Measurements from ENCODE around the gene HNRNPUL2. TPM values are rescaled to one million over a fixed set of nuclear protein-coding genes. Genes with fewer than 3 reads are reported as not detected.

The HNRNPUL2 gene
- total and polyA plus RNA-seq, 9 of the 15 experiments (the other 6 are each of a cell fraction or from before 2014, with no cell fraction given) = 0.89 to 44.3 (median 15.2) TPM

DNA sequence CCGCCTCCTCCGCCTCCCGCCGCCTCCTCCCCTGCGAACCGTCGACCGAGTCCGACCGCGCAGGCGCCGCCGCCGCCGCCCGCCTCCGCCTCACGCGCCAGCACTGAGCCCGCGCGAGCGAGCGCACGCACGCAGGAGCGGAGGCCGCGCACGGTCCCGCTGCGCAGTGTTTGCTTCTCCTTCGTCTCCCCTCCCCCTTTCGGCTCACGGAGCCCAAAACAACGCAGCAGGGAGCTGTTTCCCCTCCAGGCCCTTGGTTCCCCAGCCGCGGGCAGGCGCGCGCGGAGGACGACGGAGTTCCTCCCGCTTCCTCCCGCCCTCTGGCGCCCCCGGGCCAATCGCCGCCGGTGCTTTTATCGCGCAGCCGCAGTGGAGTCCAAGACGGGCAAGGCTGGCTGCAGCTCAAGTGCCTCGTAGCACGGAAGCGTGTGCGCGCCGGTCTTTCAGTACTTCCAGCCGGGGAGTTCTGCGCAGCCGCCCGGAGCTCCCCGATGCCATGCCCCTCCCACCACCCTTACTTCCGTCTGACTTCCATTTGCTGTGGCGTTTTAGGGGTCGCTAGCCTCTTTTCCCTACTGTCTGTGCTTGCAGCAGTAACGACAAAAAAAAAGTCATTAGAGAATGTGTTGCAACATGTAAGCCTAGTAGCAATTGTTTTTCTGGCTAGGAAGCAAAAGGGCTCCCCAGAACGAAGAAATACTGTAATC is at the start of gene HNRNPUL2 (continued):
- TF ChIP-seq AFF1 (IDR thresholded peaks at IDR 0.05; ENCODE audit: low read depth in 1 of 2, partially characterized antibody in 2 of 2) (no peak), HMGN3 (IDR thresholded peaks at IDR 0.05; ENCODE audit: borderline replicate concordance, extremely low read depth, insufficient read length, low read depth, low read length) (peak; percentile 87), MTA3 (IDR thresholded peaks at IDR 0.05; ENCODE audit: borderline replicate concordance) (peak; percentile 88; the same call in 1 of the 2 replicates), MEF2D (tag; conservative IDR thresholded peaks at IDR 0.05; ENCODE audit: low read depth) (no peak), TAF1 (IDR thresholded peaks at IDR 0.05; ENCODE audit: control insufficient read depth, extremely low read depth, insufficient read depth, low read length, severe bottlenecking) (peak; percentile 73), ASH1L (IDR thresholded peaks at IDR 0.05; ENCODE audit: borderline replicate concordance, low read depth, partially characterized antibody) (no peak), MEIS2 (IDR thresholded peaks at IDR 0.05; ENCODE audit: partially characterized antibody) (peak; percentile 89), DIDO1 (tag; IDR thresholded peaks at IDR 0.05; ENCODE audit: low read depth) (no peak), PPARD (CRISPR knock-in tag; IDR thresholded peaks at IDR 0.05) (no peak), HOXB6 (CRISPR knock-in tag; IDR thresholded peaks at IDR 0.05; ENCODE audit: borderline replicate concordance) (no peak), CXXC5 (CRISPR knock-in tag; IDR thresholded peaks at IDR 0.05) (peak; percentile 99), PKNOX1 (IDR thresholded peaks at IDR 0.05) (peak; percentile 43), PTBP1 (IDR thresholded peaks at IDR 0.05; ENCODE audit: low read depth, low read length) (no peak)
- TF ChIP-seq, protein P1, sequence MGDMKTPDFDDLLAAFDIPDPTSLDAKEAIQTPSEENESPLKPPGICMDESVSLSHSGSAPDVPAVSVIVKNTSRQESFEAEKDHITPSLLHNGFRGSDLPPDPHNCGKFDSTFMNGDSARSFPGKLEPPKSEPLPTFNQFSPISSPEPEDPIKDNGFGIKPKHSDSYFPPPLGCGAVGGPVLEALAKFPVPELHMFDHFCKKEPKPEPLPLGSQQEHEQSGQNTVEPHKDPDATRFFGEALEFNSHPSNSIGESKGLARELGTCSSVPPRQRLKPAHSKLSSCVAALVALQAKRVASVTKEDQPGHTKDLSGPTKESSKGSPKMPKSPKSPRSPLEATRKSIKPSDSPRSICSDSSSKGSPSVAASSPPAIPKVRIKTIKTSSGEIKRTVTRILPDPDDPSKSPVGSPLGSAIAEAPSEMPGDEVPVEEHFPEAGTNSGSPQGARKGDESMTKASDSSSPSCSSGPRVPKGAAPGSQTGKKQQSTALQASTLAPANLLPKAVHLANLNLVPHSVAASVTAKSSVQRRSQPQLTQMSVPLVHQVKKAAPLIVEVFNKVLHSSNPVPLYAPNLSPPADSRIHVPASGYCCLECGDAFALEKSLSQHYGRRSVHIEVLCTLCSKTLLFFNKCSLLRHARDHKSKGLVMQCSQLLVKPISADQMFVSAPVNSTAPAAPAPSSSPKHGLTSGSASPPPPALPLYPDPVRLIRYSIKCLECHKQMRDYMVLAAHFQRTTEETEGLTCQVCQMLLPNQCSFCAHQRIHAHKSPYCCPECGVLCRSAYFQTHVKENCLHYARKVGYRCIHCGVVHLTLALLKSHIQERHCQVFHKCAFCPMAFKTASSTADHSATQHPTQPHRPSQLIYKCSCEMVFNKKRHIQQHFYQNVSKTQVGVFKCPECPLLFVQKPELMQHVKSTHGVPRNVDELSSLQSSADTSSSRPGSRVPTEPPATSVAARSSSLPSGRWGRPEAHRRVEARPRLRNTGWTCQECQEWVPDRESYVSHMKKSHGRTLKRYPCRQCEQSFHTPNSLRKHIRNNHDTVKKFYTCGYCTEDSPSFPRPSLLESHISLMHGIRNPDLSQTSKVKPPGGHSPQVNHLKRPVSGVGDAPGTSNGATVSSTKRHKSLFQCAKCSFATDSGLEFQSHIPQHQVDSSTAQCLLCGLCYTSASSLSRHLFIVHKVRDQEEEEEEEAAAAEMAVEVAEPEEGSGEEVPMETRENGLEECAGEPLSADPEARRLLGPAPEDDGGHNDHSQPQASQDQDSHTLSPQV (IDR thresholded peaks at IDR 0.05) = peak; percentile 91; the same call in 1 of the 2 replicates
- TF ChIP-seq, protein P2, sequence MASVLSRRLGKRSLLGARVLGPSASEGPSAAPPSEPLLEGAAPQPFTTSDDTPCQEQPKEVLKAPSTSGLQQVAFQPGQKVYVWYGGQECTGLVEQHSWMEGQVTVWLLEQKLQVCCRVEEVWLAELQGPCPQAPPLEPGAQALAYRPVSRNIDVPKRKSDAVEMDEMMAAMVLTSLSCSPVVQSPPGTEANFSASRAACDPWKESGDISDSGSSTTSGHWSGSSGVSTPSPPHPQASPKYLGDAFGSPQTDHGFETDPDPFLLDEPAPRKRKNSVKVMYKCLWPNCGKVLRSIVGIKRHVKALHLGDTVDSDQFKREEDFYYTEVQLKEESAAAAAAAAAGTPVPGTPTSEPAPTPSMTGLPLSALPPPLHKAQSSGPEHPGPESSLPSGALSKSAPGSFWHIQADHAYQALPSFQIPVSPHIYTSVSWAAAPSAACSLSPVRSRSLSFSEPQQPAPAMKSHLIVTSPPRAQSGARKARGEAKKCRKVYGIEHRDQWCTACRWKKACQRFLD (CRISPR knock-in tag; IDR thresholded peaks at IDR 0.05) = no peak
